ENCODE measurements around the gene SMARCC2.

GRCh38 chr12:56163533-56164344 lies 25.5 kb downstream of the SMARCC2 start:
- TF ChIP-seq ZNF510 (tag by site-specific recombination; IDR thresholded peaks at IDR 0.05; ENCODE audit: insufficient replicate concordance): no peak
- TF ChIP-seq ZNF585B (tag by site-specific recombination; IDR thresholded peaks at IDR 0.05): no peak
- no peak for TF ChIP-seq ZNF843 (tag by site-specific recombination; IDR thresholded peaks at IDR 0.05)
- TF ChIP-seq ZNF707 (tag by site-specific recombination; IDR thresholded peaks at IDR 0.05): no peak
- no peak for TF ChIP-seq ZNF513 (tag by site-specific recombination; IDR thresholded peaks at IDR 0.05)
- TF ChIP-seq ZNF449 (tag by site-specific recombination; IDR thresholded peaks at IDR 0.05): no peak

Measured in HEK293 (cell line).